ENCODE results near the gene CORO2B.
"Not testable (repeated sequence)": the region's sequence is repeated elsewhere in the genome, so short reads cannot be mapped to it uniquely, and the experiment has no call there.

CORO2B gene

DNA sequence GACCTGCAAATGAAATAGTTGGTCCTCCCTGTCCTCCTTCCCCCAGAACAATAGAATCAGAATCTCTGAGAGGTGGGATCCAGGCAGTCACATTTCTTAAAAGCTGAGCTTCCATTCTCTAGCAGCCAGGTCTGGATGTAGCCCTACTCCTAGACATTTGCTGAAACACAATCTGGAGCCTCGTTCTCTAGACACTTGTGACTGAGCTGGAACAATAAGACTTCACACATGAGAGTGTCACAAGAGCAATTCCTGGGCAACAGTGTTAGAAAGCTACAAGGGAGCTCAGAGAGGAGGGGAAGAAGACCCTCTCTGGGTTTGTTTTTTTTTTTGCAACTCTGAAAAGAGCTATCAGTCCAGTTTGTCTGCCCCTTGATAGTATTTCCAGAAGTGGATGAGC lies 14.5 kb downstream of the CORO2B start:
- no peak for FAIRE-seq

- FAIRE-seq, result no peak
These were observed 15.2 kb downstream of the CORO2B start for GRCh38 chr15:68593828-68594532.

DNA sequence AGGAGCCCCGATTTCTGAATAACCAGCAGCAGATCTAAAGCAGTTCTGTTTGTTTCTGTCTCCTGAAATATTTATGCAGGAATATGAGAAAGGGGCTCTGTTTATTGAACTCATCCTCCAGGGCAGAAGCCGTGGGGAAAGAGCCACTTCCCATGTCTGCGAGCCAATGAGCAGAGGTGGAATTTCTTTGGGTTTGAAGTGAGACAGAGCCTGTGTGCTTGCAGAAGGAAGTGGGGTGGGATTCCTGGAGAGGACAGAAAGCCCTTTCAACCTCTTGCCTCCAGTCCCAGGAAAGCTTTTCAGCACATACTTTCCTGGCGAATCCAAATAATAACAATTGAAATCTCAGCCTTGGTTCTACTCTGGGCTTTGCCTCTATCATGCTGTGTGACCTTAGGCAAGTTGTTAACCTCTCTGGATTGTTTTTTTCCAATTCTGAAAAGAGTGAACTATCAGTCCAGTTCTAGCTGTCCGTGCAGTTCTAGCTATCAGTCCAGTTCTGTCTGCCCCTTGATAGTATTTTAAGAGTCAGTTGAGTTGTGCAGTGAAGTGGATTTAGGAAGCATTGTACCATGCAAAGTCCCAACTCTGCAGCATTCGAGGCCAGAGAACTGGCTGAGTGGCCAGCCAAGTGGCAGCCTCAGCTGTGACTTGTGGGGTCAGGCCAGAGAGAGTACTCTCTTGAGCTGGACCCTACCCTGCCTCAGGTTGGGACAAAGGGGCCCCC lies 15.9 kb downstream of the CORO2B start:
- FAIRE-seq, result no peak

- FAIRE-seq, result no peak
These were observed 16.4 kb downstream of the CORO2B start for GRCh38 chr15:68595260-68595564.

GRCh38 chr15:68595761-68596160 lies 17.0 kb downstream of the CORO2B start:
- FAIRE-seq, result no peak

GRCh38 chr15:68596691-68597090 lies 17.9 kb downstream of the CORO2B start:
- no peak for FAIRE-seq

DNA sequence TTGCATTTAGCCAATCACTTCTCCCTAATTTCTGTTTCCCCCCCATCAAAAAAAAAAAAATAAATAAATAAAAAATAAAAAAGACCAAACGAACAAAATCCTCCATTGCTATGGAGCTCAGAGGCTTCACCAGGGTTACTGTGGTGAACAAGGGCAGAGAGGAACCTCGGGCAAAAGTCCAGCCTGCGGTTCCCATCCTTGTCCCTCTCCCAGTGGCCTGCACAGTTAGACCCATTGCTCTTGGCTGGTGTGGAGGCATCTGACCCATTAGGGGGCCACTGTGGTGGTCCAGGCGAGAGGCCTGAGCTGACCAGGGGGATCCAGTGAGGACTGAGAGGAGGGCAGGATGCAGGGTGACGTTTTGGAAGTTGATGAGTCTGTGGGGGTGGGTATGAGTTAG lies 18.8 kb downstream of the CORO2B start:
- FAIRE-seq, result no peak

- FAIRE-seq, result no peak
These were observed 19.7 kb downstream of the CORO2B start for GRCh38 chr15:68598171-68599152.

GRCh38 chr15:68599153-68599545 lies 20.4 kb downstream of the CORO2B start:
- no peak for FAIRE-seq

- no peak for FAIRE-seq
These were observed 20.8 kb downstream of the CORO2B start for GRCh38 chr15:68599560-68600071.

GRCh38 chr15:68601206-68602197 lies 22.7 kb downstream of the CORO2B start:
- no peak for FAIRE-seq

DNA sequence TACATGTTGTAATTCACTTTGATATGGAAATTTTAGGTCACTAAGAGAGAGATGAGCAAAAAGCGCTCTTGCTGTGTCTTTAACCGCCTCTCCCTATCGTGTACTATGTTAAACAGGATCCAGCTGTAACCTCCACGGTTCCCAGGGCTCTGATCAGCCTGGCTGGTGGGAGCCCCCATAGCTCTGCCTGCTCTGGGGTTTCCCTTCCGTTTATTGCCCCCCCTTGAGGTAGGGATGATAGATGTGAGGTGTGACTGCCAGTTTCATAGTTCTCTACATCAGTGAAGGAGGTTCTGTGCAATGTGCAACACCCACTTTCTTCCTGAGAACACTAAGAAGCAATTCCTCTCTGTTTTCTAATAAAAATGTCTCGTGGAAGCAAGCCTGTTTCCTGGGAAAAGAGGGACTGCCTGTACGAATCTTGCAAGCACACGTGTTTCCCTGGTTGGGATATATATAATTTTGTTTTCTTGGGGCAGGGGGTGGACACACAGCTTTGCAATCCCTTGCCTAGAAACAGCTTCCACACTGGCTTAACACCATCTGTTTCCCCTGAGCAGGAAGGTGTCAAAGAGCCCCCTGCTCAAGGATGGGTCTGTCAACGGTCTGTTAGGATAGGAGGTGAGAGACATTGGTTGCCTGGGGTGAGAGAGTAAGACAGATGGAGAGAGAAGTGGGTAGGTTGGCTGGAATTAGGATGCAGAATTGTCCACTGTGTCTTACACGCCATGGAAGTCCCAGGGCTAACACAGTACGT lies 23.8 kb downstream of the CORO2B start:
- FAIRE-seq, result no peak

DNA sequence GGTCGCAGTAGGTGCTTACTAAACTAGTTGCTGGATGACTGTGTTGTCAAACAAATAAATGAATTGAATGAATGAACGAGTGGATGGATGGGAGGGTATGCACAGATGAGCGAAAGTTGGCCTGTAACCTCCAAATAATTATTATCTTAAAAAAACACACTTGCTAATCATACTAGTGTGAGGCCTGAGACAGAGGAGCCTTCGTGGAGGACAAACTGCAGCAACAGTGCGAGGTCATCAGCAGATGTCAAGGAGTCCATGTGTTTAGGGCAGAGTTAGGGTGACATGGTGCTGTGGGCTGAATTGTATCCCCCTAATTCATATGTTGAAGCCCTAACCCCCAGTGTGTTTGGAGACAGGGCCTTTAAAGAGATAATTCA lies 24.4 kb downstream of the CORO2B start:
- FAIRE-seq, result no peak

GRCh38 chr15:68603951-68604350 lies 25.2 kb downstream of the CORO2B start:
- FAIRE-seq, result no peak

DNA sequence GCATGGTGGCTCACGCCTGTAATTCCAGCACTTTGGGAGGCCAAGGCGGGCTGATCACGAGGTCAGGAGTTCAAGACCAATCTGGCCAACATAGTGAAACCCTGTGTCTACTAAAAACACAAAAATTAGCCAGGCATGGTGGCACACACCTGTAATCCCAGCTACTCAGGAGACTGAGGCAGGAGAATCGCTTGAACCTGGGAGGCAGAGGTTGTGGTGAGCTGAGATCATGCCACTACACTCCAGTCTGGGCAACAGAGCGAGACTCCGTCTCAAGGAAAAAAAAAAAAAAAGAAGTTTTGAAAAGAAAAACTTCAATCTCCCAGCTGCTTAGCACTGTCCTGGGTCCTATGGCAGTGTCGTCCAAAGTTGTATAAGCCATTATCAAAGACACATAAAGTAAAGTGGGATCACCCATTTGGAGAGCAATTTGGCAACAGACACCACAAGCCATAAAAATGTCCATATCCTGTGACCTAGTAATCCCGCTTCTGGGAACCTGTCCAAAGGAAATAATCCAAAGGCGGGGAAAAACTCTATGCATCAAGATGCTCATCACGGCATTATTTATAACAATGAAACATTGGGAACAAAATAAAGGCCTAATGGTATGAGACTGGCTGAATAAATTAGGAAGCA lies 26.2 kb downstream of the CORO2B start:
- not testable (repeated sequence) for FAIRE-seq

DNA sequence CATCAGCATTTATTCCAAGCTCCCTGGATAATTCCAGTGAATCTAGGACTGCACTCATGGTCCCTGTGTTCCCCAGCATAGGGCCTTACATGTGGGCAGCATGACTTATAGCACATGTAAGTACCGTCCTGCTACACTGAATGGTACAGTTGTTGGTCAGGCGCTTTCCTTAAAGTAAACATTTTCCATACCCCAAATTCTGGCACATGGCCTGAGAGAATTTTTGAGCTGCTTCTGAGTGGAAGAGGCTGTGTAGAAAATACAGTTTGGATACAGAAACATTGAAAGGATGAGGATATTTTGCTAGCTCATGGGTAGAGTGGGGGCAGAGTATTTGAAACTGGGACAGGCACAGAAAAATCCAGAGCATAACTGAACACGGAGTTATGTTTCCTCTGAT lies 27.6 kb downstream of the CORO2B start:
- no peak for FAIRE-seq

GRCh38 chr15:68608206-68608843 lies 29.5 kb downstream of the CORO2B start:
- FAIRE-seq, result no peak

DNA sequence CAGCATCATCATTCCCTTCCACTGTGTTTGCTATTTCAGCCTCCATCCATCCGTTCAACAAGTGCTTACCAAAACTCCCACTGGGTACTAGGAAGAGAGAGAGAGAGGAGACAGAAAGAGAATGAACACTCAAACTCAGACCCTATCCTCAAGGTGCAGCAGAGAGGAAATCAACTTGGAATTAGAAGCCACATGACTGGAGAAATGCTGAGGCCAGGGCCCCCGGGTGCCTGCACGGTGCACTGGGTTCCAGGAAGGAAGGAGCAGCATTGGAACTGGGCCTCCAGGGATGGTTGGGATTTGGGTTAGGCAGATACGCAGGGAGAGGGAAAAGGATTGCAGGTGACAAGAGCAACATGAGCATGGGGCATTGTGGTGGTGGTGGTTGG lies 30.0 kb downstream of the CORO2B start:
- FAIRE-seq, result no peak

DNA sequence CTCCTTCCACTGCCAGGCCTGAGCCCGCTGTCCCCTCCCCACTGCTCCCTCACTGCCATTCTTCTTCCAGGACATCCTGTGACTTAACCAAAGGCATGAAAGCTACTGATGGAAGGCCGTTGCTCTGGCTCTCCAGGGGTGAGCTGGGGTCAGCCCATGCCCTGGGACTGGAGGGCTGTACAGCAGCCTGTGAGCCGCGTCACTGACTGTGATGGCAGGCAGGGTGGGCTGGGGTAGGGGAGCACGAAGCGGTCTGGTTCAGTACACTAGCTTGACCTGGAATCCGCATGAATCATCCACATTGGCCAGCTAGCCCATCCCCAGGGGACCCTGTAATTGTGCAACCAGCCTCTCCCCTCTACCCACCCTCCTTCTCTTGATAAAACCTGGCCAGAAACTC lies 30.8 kb downstream of the CORO2B start:
- no peak for FAIRE-seq

DNA sequence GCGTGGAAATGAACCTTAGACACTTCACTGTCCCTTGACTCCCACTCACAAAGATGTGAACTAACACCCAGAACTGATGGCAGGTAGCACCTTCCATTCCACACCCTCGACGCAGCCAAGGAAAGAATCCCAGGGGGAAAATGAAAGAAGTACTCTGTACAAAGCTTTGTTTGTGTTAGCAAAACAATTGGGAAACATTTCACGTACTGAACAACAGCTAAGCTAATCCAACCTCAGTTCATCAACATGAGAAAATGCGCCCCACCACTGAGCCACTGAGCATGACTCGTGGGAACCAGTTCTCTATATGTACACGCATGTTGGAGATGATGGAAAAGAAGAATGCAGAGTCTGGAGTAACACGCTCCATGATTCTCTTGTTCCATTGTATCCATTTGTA lies 32.0 kb downstream of the CORO2B start:
- no peak for FAIRE-seq

Data from G401.6 (cell line).